GM19043 (cell line): ENCODE results near the gene AGXT2.
"Not testable (repeated sequence)": the region's sequence is repeated elsewhere in the genome, so short reads cannot be mapped to it uniquely, and the experiment has no call there.

Experiments used
- ATAC-seq: cut with Tn5 transposase; IDR thresholded peaks from one replicate; pipeline ENCODE4 v1.9.1; 2021; ENCODE audit warnings: low read depth; ENCODE audit not compliant: unreplicated experiment

Gene AGXT2

DNA sequence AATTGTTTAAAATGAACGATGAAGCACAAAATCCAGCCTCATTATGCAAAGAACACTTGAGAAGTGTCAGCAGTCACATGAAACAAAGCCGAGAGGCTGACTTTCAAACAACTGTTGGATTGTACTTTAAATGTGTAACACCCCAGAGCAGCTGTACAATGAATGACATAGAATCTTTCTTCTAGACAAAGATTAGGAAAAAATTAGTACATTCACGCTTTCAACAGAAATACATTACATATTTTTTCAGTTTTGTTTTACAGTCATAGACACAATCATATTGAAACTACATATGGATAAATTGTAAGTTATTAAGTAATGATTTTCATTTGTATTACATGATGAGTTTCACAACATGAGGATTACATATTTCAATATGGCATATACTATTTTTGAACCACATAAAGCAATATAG is 10.6 kb upstream of the AGXT2 start:
- ATAC-seq = peak; percentile 88

- ATAC-seq = no peak
Measured at GRCh38 chr5:35056686-35057085, 8.9 kb upstream of the AGXT2 start.

DNA sequence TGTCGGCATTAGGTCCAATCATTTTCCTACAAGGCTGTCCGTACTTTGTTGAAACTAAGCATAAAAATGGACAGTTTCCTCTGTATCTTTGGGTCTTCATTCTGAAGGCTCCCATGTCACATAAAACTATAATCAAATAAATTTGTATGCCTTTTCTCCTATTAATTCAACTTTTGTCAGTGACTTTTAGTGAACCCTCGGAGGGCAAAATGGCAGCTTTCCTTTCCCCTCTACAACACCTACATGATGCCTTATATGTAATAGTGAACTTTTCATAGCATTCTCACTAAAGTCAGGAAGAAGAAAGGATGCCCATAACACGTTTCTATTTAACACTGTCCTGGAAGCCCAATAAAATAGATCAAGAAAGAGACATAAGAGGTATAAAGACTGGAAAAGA is 5.1 kb upstream of the AGXT2 start:
- no peak for ATAC-seq

GRCh38 chr5:35050541-35051126 is 2.9 kb upstream of the AGXT2 start:
- ATAC-seq = no peak

DNA sequence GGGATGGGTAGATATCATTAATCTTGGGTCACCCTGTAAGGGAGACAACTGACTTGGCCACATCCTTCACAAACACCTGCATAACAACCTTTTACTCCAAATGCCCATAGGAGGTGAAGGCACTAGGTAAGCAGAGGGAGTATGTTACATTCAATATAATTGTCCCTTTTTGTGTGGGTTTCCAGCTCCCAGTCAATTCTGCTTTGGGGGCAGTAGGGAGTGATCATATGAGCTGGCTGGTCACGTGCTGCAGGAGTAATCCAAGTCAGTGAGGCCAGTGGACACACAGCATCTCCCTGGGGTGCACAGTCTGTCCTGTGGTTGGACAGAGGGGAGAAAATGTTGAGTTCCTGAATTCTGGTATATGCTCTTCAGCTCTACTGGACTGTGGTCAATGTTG is 1.2 kb upstream of the AGXT2 start:
- ATAC-seq = no peak

DNA sequence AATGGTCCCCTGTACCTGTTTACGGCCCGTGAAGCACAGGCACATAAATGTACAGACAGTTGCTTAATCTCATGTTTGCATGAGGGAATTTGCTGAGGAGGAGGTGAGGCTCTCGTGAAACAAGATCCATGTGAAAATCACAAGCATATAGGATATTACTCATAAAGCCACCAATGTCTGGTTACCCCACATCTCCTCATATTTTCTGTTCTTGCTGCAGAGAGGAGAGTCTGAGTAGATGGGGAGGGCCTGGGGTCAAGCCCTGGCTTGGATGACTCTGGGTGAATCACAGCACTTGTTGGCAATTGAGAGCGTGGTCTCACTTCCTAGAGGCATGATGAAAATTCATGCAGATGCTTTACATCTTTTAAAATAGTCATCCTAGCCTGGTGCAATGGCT is 975 bp downstream of the AGXT2 start:
- no peak for ATAC-seq

DNA sequence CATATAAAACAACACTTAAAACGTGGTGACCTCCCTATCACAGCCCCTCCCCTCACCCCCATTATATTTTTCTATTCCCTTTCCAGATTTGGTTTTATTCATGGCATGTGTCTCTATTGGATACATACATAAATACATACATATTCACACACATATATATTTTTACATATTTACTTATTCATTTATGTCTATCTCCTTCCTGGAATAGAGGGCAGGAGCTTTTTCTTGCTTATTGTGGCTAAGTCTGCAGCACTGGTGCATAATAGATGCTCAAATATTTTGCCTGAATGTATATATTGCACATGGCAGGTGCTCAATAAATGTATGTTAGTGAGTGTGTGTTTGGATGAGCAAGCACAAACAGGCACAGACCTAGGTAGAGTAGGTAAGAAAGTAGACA is 2.5 kb downstream of the AGXT2 start:
- ATAC-seq = no peak

GRCh38 chr5:35044649-35045048 is 3.1 kb downstream of the AGXT2 start:
- no peak for ATAC-seq

DNA sequence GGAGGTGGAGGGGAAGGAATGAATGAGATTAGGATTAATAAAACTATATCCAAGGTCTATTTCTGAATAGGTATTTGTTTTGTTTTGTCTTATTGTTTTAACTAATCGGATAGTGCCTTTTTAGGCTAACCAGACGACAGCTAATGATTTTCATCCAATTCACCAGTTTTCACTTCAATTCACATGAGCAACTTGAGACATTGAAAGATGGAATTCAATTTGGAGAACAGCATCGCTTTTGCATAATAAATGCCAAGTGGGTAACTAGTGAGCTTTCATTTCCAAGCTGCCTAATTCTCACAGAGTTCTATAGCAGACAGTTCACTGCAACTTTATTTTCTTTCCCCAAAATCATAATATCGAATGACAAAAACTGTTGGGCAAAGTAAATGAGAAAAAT is 5.0 kb downstream of the AGXT2 start:
- ATAC-seq = no peak

DNA sequence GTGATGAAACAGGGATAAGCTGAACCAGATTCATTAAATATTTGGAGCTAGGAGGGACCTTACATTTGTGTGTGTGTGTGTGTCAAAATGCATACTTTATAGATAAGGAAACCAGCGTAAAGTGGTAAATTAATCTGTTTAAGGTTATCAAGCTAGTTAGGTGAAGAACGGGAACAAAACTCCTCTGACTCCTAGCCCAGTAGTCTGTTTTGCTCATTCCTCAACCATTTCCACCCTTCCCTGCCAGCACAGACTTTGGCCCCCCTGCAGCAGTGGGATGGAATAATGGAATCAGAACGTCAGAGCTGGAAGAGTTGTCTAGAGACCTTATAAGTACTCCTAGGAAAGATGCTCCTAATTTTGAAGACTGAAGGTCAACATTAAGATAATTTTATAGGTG is 6.5 kb downstream of the AGXT2 start:
- no peak for ATAC-seq

- ATAC-seq = no peak
Measured at GRCh38 chr5:35038891-35039290, 8.9 kb downstream of the AGXT2 start.

DNA sequence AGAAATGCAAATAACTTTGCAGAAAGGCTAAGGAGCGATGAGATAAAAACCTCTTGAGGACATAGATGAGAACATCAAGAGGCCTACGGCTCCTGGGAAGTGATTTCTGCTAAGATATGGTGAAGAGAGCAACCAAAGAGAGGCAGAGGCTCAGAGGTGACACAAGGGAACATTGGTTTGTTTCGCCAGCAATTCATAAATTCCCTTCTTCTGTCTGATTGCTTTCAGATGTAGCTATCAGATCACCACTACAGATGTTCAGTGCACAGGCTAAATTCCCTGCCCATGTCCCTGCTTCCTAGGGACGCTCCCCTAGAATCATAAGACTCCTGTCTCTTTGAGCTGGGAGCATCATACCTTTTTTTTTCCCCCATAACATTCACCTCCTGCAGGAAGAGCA is 11.2 kb downstream of the AGXT2 start:
- ATAC-seq = no peak

GRCh38 chr5:35035929-35036328 is 11.8 kb downstream of the AGXT2 start:
- not testable (repeated sequence) for ATAC-seq

- ATAC-seq = no peak
Measured at GRCh38 chr5:35035271-35035670, 12.5 kb downstream of the AGXT2 start.

- no peak for ATAC-seq
Measured at GRCh38 chr5:35032356-35032755, 15.4 kb downstream of the AGXT2 start.

GRCh38 chr5:35031276-35031675 is 16.5 kb downstream of the AGXT2 start:
- ATAC-seq = no peak

- ATAC-seq = no peak
Measured at GRCh38 chr5:35030426-35031100, 17.2 kb downstream of the AGXT2 start.

GRCh38 chr5:35029333-35029732 is 18.4 kb downstream of the AGXT2 start:
- ATAC-seq = no peak

DNA sequence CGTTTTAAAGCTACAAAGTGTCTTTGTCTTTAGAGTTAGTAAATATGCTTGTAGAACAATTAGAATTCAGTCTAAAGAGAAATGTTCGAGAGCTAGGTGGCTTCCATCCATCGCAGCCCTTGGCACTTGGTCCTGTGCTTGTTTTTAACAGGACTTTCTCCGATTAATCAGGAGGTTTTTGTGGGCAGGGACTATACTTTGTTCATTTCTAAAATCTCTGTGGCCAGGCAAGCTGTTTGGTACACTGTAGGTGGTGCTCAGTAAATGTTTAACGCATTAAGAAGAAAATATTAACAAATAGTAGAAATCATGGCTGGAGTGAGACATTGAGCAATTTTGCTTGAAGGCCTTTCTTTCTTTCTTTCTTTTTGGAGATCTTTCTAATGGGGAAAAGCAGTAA is 20.8 kb downstream of the AGXT2 start:
- no peak for ATAC-seq

- no peak for ATAC-seq
Measured at GRCh38 chr5:35026280-35026840, 21.4 kb downstream of the AGXT2 start.

DNA sequence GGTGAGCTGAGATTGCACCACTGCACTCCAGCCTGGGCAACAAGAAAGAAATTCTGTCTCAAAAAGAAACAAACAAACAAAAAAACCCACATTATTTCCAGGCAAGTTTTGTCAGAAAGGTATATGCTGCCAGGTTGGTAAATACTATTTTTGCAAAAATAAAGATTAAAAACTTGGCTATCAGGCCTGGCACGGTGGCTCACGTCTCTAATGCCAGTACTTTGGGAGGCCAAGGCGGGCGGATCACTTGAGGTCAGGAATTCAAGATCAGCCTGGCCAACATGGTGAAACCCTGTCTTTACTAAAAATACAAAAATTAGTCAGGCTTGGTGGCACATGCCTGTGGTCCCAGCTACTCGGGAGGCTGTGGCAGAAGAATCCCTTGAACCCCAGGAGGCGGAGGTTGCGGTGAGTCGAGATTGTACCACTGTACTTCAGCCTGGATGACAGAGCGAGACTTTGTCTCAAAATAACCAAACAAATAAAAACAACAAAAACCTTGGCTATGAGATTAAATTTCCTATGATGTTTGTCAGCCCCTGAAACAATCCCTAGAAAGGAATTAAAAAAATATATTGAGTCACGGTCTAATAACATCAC is 22.7 kb downstream of the AGXT2 start:
- ATAC-seq = no peak
